Caco-2 (cell line): Measurements from ENCODE around the gene GLI2. TPM values are rescaled to one million over a fixed set of nuclear protein-coding genes. Genes with fewer than 3 reads are reported as not detected.

Experiments
- BruUV-seq: library from RNA; stranded (reverse); fragments of 400-500 nt; replicated peaks from 2 replicates; lab custom pipeline; 2021; lab: Mats Ljungman, UMichigan
- CTCF ChIA-PET: fragments of 300-600 bp; sonication (Branson Sonifier 250); formaldehyde crosslinking; loops from one replicate; lab custom pipeline; 2022; ENCODE audit warnings: antibody characterized with exemption; lab: Charles Lee
- POLR2A ChIA-PET: fragments of 300-600 bp; sonication (Branson Sonifier 250); formaldehyde crosslinking; loops from one replicate; lab custom pipeline; 2022; ENCODE audit warnings: antibody characterized with exemption; lab: Charles Lee
- DNase-seq, 2 experiments: peaks; one replicate each; pipeline versions ENCODE4 v3.0.0 to v3.0.0-alpha.2; 2020 to 2022
- H3K27me3 ChIP-seq: replicated peaks from 2 replicates; pipeline ENCODE4 v1.6.0; 2011; ENCODE audit warnings: low read length; ENCODE audit not compliant: control insufficient read depth, insufficient read depth
- H3K36me3 ChIP-seq: 2 replicates; pipeline ENCODE4 v1.5.1; 2011; ENCODE audit warnings: low read length; ENCODE audit not compliant: control insufficient read depth, insufficient read depth
- H3K4me1 ChIP-seq: fragments of 250-450 bp; sonication (Bioruptor Pico); 2 replicates; pipeline ENCODE4 v1.5.1; 2020; ENCODE audit warnings: mild to moderate bottlenecking
- H3K4me3 ChIP-seq: 2 replicates; pipeline ENCODE4 v1.5.1; 2011; ENCODE audit warnings: low read depth, mild to moderate bottlenecking, control low read depth, low read length
- H3K9me3 ChIP-seq: fragments of 250-450 bp; sonication (Bioruptor Pico); 2 replicates; pipeline ENCODE4 v1.5.1; 2020; ENCODE audit warnings: mild to moderate bottlenecking, moderate library complexity
- H3K27ac Mint-ChIP-seq: one replicate; pipeline ENCODE4 v1.8.0; 2022; ENCODE audit warnings: mixed read lengths; ENCODE audit not compliant: unreplicated experiment
- H3K27me3 Mint-ChIP-seq: one replicate; pipeline ENCODE4 v1.8.0; 2022; ENCODE audit warnings: mixed read lengths; ENCODE audit not compliant: insufficient read depth, unreplicated experiment
- H3K36me3 Mint-ChIP-seq: one replicate; pipeline ENCODE4 v1.8.0; 2022; ENCODE audit warnings: mild to moderate bottlenecking, mixed read lengths; ENCODE audit not compliant: insufficient read depth, unreplicated experiment
- H3K4me1 Mint-ChIP-seq: one replicate; pipeline ENCODE4 v1.8.0; 2022; ENCODE audit warnings: low read depth, mixed read lengths; ENCODE audit not compliant: unreplicated experiment
- H3K4me3 Mint-ChIP-seq: one replicate; pipeline ENCODE4 v1.8.0; 2022; ENCODE audit warnings: mild to moderate bottlenecking, moderate library complexity, mixed read lengths; ENCODE audit not compliant: unreplicated experiment
- H3K9me3 Mint-ChIP-seq: one replicate; pipeline ENCODE4 v1.8.0; 2022; ENCODE audit warnings: mixed read lengths; ENCODE audit not compliant: unreplicated experiment
- intact Hi-C: fragments of 100-400 bp; cut with micrococcal nuclease; formaldehyde crosslinking; loops from one replicate; pipeline ENCODE4 v1.10.0; 2022; ENCODE audit not compliant: unreplicated experiment
- total RNA-seq: library from RNA; stranded (reverse); gene quantifications from 2 replicates; pipeline ENCODE4 v1.2.3, GENCODE V29; 2022
- TF ChIP-seq, protein P1 (sequence below), 2 experiments: fragments of 200-600 bp in 1 of 2; IDR thresholded peaks; 1 replicate in 1 of 2; 2 replicates in 1 of 2; pipeline versions ENCODE4 v1.5.1 to v1.8.0; 2011 to 2022; ENCODE audit warnings: antibody characterized with exemption in 1 of 2, control low read depth in 1 of 2, inconsistent platforms in 1 of 2, low read depth in 1 of 2, low read length in 1 of 2, mild to moderate bottlenecking in 1 of 2, moderate library complexity in 1 of 2; ENCODE audit not compliant: insufficient read depth in 1 of 2, severe bottlenecking in 1 of 2, unreplicated experiment in 1 of 2

Gene GLI2
- total RNA-seq, 1 experiment from 2014 or later: 0.70 TPM

DNA sequence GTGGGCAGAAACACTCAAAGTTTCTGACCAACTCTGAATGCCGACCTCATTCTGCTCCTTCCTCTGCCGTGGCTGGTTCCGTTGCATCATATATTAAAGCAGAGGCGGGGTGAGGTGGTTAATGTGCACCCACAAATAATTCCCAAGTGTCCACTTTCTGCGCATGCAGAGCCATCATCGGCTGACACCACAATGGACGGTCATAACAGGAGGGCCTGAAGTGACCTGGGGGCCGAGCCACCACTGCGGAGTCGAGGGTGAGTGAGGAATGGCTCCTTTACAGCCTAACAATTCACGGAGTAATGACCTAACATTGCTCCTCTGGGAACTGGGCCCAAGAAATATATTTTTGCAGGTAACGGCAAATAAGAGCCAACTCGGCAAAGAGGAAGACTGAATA lies 32.9 kb upstream of the GLI2 start:
- Histone ChIP-seq H3K36me3 (no peaks in the 10 kb centered on the region), H3K4me1 (peaks cover under 1% of the 10 kb centered on the region; the same call in 1 of the 2 replicates), H3K9me3 (no peaks in the 10 kb centered on the region), H3K27me3 (no peaks in the 10 kb centered on the region), H3K4me3 (no peak overlapping the region)
- intact Hi-C loops: no loop called here
- TF ChIP-seq, protein P1, sequence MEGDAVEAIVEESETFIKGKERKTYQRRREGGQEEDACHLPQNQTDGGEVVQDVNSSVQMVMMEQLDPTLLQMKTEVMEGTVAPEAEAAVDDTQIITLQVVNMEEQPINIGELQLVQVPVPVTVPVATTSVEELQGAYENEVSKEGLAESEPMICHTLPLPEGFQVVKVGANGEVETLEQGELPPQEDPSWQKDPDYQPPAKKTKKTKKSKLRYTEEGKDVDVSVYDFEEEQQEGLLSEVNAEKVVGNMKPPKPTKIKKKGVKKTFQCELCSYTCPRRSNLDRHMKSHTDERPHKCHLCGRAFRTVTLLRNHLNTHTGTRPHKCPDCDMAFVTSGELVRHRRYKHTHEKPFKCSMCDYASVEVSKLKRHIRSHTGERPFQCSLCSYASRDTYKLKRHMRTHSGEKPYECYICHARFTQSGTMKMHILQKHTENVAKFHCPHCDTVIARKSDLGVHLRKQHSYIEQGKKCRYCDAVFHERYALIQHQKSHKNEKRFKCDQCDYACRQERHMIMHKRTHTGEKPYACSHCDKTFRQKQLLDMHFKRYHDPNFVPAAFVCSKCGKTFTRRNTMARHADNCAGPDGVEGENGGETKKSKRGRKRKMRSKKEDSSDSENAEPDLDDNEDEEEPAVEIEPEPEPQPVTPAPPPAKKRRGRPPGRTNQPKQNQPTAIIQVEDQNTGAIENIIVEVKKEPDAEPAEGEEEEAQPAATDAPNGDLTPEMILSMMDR (IDR thresholded peaks at IDR 0.05; ENCODE audit: insufficient read depth in 1 of 2, low read depth in 1 of 2, low read length in 1 of 2, severe bottlenecking in 1 of 2, unreplicated experiment in 1 of 2): no peak
- ChIA-PET CTCF (interaction anchor here (0.5 kb wide), 1 partner anchor 1460 kb away, joined by 3 read pairs; no protein-coding TSS in a partner anchor), POLR2A (no interaction called here)
- H3K9me3 Mint-ChIP-seq: no peaks in the 10 kb centered on the region
- H3K4me1 Mint-ChIP-seq: peaks cover 7% of the 10 kb centered on the region
- H3K4me3 Mint-ChIP-seq: no peak overlapping the region
- BruUV-seq: no TSS peak
- no peak overlapping the region for H3K27ac Mint-ChIP-seq
- H3K27me3 Mint-ChIP-seq: peaks cover 12% of the 10 kb centered on the region
- DNase-seq: no peak
- H3K36me3 Mint-ChIP-seq: no peaks in the 10 kb centered on the region

DNA sequence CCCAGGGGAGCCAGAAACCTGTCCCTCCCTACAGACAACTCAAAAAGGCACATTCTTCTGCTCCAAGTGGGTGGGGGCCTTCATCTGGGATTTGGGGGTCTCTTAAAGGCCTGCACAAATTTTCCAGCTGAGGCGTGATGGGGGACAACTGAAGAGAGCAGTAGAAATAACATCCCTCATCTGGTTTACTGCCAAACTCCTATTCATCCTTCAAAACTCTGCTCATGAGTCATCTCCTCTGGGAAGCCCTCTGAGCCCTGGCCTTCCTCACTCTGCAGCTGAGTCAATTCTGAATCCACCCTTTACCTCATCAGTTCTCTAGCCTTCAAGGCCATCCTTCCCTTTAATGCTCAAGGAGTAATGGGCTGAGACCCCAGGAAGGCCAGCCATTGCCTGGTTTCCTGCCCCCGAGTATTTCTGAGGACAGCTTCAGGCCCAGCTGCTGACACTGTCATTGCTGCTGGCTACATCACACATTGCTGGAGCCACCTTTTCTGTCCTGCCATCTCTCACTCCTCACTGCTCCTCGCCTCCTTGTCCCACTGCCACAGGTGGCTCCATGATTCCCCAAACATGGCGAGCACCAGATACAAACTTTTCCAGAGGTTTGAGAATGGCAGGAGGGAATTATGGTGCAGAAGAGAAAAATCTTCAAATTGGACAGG lies 32.2 kb upstream of the GLI2 start:
- no peaks in the 10 kb centered on the region for H3K36me3 Mint-ChIP-seq
- no peak for DNase-seq
- no peaks in the 10 kb centered on the region for H3K9me3 Mint-ChIP-seq
- Histone ChIP-seq H3K27me3 (no peaks in the 10 kb centered on the region), H3K36me3 (no peaks in the 10 kb centered on the region), H3K4me3 (no peak overlapping the region), H3K4me1 (no peaks in the 10 kb centered on the region), H3K9me3 (no peaks in the 10 kb centered on the region)
- intact Hi-C loops: no loop called here
- POLR2A ChIA-PET: no interaction called here
- TF ChIP-seq, protein P1 (IDR thresholded peaks at IDR 0.05; ENCODE audit: insufficient read depth in 1 of 2, low read depth in 1 of 2, low read length in 1 of 2, severe bottlenecking in 1 of 2, unreplicated experiment in 1 of 2): no peak
- no peak overlapping the region for H3K4me3 Mint-ChIP-seq
- H3K27ac Mint-ChIP-seq: no peak overlapping the region
- CTCF ChIA-PET: interaction anchor here (0.5 kb wide), 1 partner anchor 1459 kb away, joined by 3 read pairs; no protein-coding TSS in a partner anchor
- peaks cover 6% of the 10 kb centered on the region for H3K4me1 Mint-ChIP-seq
- H3K27me3 Mint-ChIP-seq: peaks cover 12% of the 10 kb centered on the region
- BruUV-seq: no TSS peak

DNA sequence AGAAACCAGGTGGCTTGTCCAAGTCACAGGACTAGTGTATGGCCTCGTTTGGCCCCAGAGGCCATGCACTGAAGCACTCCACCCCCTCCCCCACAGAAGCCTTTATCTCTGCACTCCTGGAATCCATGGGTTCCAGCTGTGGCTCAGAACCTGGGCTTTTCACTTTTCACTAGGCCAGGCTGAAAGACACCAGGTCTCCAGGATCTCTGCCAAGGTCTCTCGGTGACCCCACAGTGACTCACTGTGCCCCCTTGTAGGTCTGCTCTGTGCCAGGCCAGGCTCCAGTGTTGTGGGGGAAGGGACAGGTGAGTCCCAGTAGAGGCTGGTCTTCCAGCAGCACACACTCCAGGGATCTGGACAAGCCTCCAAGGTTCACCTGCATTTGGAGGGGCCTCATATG lies 31.0 kb upstream of the GLI2 start:
- Mint-ChIP-seq H3K4me1 (peaks cover 6% of the 10 kb centered on the region), H3K36me3 (no peaks in the 10 kb centered on the region), H3K4me3 (no peak overlapping the region), H3K27me3 (peaks cover 12% of the 10 kb centered on the region), H3K9me3 (no peaks in the 10 kb centered on the region), H3K27ac (no peak overlapping the region)
- intact Hi-C loops: no loop called here
- TF ChIP-seq, protein P1 (IDR thresholded peaks at IDR 0.05; ENCODE audit: insufficient read depth in 1 of 2, low read depth in 1 of 2, low read length in 1 of 2, severe bottlenecking in 1 of 2, unreplicated experiment in 1 of 2): no peak
- BruUV-seq: no TSS peak
- H3K36me3 ChIP-seq: no peaks in the 10 kb centered on the region
- no peak for DNase-seq
- H3K27me3 ChIP-seq: no peaks in the 10 kb centered on the region
- no peaks in the 10 kb centered on the region for H3K9me3 ChIP-seq
- no peak overlapping the region for H3K4me3 ChIP-seq
- ChIA-PET CTCF (no interaction called here), POLR2A (no interaction called here)
- no peaks in the 10 kb centered on the region for H3K4me1 ChIP-seq
